Transverse colon (tissue), 4 donors: Measurements from ENCODE around the gene MTFP1.

Source experiments
- CTCF ChIP-seq, 5 experiments: fragments of 200-600 bp in 3 of 5; fragments of 450-650 bp in 2 of 5; sonication (generic) in 3 of 5; IDR thresholded peaks; 1 replicate in 2 of 5; 2 replicates in 3 of 5; pipeline ENCODE4 v1.5.1; 2016 to 2017; ENCODE audit warnings: antibody characterized with exemption in 5 of 5, inconsistent platforms in 3 of 5, mild to moderate bottlenecking in 2 of 5, moderate library complexity in 1 of 5
- EP300 ChIP-seq: sonication (generic); formaldehyde crosslinking; IDR thresholded peaks from one replicate; pipeline ENCODE4 v1.6.1; 2017; ENCODE audit warnings: antibody characterized with exemption, low read depth
- POLR2A ChIP-seq: fragments of 450-650 bp; IDR thresholded peaks from one replicate; pipeline ENCODE4 v1.6.1; 2016; ENCODE audit warnings: antibody characterized with exemption, mild to moderate bottlenecking, moderate library complexity
- POLR2AphosphoS5 ChIP-seq, 3 donors: sonication (generic); formaldehyde crosslinking; IDR thresholded peaks; one replicate each; pipeline ENCODE4 v1.6.1; 2016; ENCODE audit warnings: antibody characterized with exemption in 3 of 3

DNA sequence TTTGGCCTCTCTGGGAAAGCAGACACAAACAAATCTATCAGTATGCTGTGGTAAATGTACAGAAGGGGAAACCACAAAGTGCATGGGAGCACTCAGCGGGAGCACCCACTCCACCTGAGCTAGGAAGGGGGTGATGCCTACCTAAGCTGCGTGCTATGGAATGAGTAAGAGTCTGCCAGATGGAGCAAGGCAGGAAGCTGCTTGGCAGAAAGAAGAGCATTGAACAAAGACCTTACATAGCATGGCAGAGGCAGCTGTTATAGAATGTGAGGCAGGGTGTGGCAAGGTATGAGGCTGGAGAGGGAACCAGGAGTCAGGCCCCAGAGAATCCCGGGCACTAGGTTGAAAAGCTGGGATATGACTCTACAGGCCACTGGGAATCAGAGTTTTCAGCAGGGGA lies 13.8 kb upstream of the MTFP1 start:
- TF ChIP-seq CTCF (IDR thresholded peaks at IDR 0.05): no peak
- no peak for TF ChIP-seq POLR2A
- no peak for TF ChIP-seq POLR2AphosphoS5 (IDR thresholded peaks at IDR 0.05)
- TF ChIP-seq EP300: no peak
